CD4-positive, alpha-beta T cell treated with Interleukin-17A for 4 hours (primary cell): Measurements from ENCODE around the gene S100PBP.

Experiments
- DNase-seq: peaks from one replicate; pipeline ENCODE4 v3.0.0-alpha.2; 2020; ENCODE audit warnings: mixed read lengths

Gene S100PBP

GRCh38 chr1:32871364-32872191, 54.1 kb downstream of the S100PBP start:
- DNase-seq, result no peak

GRCh38 chr1:32872192-32872460, 54.7 kb downstream of the S100PBP start:
- DNase-seq, result no peak

DNA sequence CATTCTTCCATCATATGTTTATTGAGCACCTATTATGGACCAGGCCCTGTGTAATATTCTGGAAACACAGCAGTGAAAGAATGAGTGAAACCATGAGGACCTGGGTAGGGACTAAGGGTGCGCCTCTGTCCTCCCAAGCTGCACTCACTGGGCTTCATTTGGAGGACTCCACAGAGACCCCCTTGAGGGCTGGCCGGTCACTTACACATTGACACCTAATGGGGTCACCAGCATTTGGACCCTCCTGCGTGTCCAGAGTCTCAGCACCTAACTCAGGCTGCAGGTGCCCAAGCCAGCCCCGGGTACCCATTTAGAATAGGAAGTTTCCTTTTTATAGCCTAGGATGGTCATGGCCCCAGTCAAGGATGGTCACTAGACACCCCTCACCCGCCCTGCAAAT, 56.0 kb downstream of the S100PBP start:
- no peak for DNase-seq

DNA sequence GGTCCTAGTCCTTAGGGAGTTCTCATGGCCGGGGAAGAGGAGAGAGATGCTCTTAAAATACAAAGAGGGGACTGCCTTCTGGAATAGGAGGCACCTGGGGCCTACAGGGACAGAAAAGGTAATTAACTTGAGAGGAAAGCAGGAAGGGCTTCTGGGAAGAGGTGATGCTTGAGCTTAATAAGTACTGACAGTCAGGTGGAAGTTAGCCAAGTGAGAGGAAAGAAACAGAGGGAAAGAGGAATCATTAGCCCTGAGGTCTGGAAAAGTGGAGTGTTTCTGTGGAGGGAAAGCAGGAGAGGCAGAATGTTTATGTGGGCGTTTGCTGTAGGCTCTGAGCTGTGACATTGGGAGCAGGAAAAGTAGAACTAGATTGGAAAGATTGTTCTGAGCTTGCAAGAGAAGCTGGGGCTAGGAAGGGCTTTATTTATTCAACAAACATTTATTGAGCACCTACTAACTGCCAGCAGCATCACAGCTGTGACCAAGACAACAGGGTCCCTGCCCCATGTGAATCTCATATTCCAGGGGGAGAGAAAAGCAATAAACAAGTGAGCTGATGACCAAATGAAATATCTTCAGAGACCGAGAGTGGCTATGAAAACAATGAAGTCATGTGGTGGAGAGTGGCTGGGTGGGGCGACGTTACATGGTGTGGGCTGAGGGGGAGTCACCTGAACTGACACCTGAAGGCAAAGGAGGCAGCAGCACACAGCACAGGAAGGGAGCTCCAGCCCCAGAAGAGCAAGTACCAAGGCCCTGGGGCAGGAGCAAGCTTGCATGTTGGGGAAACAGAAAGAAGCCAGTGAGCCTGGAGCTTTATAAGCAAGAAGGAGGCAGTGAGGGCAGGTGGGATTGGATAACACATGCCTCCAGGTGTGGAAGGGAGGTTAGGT, 57.7 kb downstream of the S100PBP start:
- DNase-seq, result no peak

- peak; percentile 70 for DNase-seq
Measured at GRCh38 chr1:32876341-32877210, 59.1 kb downstream of the S100PBP start.

DNA sequence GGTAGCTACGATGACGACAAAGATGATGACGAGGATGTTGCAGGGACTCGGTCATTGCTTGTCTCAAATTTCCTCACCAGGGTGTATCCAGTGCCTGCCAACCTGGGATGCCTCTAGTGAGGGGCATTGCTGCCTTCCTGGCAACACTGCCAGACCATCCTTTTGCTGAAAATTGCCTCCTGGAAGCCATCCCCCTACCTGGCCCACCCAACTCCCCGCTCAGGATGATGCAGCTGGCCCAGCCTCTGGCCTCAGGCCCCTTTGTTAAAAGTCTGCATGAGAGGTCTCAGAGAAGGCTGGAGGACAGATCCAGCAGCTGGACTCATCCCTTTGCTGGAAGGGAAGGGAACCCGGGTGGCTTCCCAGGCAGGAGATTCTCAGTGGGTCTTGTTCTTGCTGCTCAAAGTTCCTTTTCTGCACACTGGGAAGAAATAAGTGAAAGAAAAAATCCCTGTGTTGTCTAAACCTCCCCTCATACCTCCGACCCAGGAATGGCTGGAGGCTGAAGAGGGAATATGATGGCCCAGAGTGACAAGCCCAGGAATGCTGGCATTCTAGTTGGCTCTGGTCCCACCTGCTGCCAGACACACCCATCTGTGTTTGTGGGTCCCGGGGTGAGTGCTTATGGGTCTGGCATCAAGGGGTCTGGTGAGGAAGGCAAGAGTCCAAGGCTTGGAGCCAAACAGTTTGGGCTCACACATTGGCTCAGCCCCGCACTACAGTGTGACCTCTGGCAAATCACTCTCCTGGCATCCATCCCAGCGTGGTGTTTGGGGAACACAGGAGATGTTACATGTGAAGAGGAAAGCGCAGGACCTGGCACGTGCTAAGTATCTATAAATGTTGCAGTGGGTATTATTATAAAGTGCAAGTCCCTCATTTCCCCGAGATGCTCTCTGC, 60.0 kb downstream of the S100PBP start:
- DNase-seq, result no peak

- DNase-seq, result no peak
Measured at GRCh38 chr1:32878183-32878582, 60.7 kb downstream of the S100PBP start.

GRCh38 chr1:32878637-32879041, 61.2 kb downstream of the S100PBP start:
- DNase-seq, result no peak

GRCh38 chr1:32881291-32881690, 63.8 kb downstream of the S100PBP start:
- DNase-seq, result no peak

GRCh38 chr1:32881871-32882850, 64.7 kb downstream of the S100PBP start:
- no peak for DNase-seq

GRCh38 chr1:32883338-32884031, 66.0 kb downstream of the S100PBP start:
- DNase-seq, result no peak

- no peak for DNase-seq
Measured at GRCh38 chr1:32884032-32884372, 66.5 kb downstream of the S100PBP start.

GRCh38 chr1:32884726-32885125, 67.3 kb downstream of the S100PBP start:
- no peak for DNase-seq

DNA sequence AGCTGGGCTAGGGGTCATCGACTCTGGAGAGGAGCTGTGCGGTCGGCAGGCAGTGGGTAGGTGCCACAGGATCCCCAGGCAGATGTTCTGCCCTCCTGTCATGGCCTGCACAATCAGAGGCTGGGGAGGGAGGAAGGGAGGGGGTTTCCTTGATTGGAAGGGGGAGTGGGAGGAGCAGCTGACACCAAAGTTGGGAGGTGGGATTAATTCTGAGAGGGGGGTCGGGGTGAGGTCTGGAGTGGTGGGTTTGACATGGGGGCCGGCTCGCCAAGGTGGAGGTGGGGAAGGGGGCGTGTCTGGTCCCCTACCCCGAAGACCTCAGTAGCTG, 68.2 kb downstream of the S100PBP start:
- no peak for DNase-seq

GRCh38 chr1:32886004-32886827, 68.8 kb downstream of the S100PBP start, which contains the start of gene HPCA:
HPCA (plus strand) TSS chr1:32886491; CDS start chr1:32888899, 2,408 bp downstream.
- peak; percentile 14 for DNase-seq

- DNase-seq, result no peak
Measured at GRCh38 chr1:32886828-32887414, 69.5 kb downstream of the S100PBP start.

- DNase-seq, result no peak
Measured at GRCh38 chr1:32887623-32888022, 70.2 kb downstream of the S100PBP start.

DNA sequence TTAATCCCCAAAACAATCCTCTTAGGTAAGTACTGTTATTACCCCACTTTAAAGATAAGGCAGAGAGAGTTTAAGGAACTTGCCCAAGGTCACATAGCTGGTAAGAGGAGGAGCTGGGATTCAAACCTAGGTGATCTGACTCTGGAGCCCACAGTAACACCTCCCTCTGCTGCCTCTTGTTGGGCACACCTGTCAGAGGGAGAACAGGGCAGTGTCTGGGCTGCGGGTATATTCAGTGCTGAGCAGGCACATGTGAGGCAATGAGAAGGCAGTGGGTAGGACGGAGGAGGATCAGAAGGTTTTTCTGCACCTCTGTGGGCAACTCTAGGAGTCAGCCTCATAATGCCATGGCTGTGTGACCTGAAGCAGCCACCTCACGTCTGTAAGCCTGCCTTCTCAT, 70.7 kb downstream of the S100PBP start:
- DNase-seq, result no peak
